NCI-H526 (cell line): Measurements from ENCODE around the gene ADRA2C.

Source experiments
- DNase-seq, 2 experiments: peaks; one replicate each; lab custom pipeline; 2025; lab: John Stamatoyannopoulos, UW

The ADRA2C gene

GRCh38 chr4:3760841-3761240 is 5.3 kb upstream of the ADRA2C start:
- DNase-seq: no peak

- no peak for DNase-seq
Measured at GRCh38 chr4:3762264-3762663, 3.9 kb upstream of the ADRA2C start.

- DNase-seq: no peak
Measured at GRCh38 chr4:3762753-3763549, 3.2 kb upstream of the ADRA2C start.

GRCh38 chr4:3765271-3766035 is 732 bp upstream of the ADRA2C start:
- peak in 1 of 2 experiments; percentile 80 for DNase-seq

- DNase-seq: peak in 1 of 2 experiments; percentile 43
Measured at GRCh38 chr4:3766785-3767569, 792 bp downstream of the ADRA2C start.

GRCh38 chr4:3767570-3768288 is 1.5 kb downstream of the ADRA2C start:
- DNase-seq: peak in 1 of 2 experiments; percentile 73

- no peak for DNase-seq
Measured at GRCh38 chr4:3768842-3769641, 2.9 kb downstream of the ADRA2C start.

GRCh38 chr4:3769642-3770184 is 3.5 kb downstream of the ADRA2C start:
- no peak for DNase-seq

- DNase-seq: no peak
Measured at GRCh38 chr4:3770323-3771163, 4.4 kb downstream of the ADRA2C start.

- DNase-seq: peak in 1 of 2 experiments; percentile 18
Measured at GRCh38 chr4:3771164-3771809, 5.1 kb downstream of the ADRA2C start.

GRCh38 chr4:3771939-3772495 is 5.8 kb downstream of the ADRA2C start:
- no peak for DNase-seq

GRCh38 chr4:3772632-3773031 is 6.4 kb downstream of the ADRA2C start:
- no peak for DNase-seq

GRCh38 chr4:3773552-3774001 is 7.4 kb downstream of the ADRA2C start:
- DNase-seq: no peak

- no peak for DNase-seq
Measured at GRCh38 chr4:3774253-3774883, 8.2 kb downstream of the ADRA2C start.

- DNase-seq: peak in 1 of 2 experiments; percentile 48
Measured at GRCh38 chr4:3775005-3775404, 8.8 kb downstream of the ADRA2C start.

- no peak for DNase-seq
Measured at GRCh38 chr4:3775576-3775975, 9.4 kb downstream of the ADRA2C start.

GRCh38 chr4:3776166-3777032 is 10.2 kb downstream of the ADRA2C start:
- DNase-seq: no peak
